Measurements from ENCODE around the gene TBC1D2.

DNA sequence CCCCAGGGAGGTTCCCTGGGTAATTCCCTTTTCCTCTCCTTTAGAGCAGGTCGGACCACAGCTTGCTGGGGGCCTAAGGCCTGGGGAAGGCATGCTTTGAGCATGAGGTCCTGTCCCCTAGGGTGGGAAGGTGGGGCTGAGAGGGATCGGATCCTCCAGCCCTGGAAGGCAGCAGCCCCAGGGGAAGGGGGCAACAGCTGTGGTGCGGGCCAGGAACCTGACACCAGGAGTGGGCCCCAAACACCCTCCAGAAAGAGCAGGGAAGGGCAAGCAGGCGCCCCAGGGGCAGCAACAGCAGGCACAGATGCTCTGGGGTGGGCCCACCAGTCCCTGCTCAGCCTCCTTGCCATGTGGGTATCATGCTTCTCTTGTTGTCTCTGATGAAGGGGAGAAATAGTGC lies 59.8 kb downstream of the TBC1D2 start:
- no peak for TF ChIP-seq POLR2A (IDR thresholded peaks at IDR 0.05)
- TF ChIP-seq, protein P1, sequence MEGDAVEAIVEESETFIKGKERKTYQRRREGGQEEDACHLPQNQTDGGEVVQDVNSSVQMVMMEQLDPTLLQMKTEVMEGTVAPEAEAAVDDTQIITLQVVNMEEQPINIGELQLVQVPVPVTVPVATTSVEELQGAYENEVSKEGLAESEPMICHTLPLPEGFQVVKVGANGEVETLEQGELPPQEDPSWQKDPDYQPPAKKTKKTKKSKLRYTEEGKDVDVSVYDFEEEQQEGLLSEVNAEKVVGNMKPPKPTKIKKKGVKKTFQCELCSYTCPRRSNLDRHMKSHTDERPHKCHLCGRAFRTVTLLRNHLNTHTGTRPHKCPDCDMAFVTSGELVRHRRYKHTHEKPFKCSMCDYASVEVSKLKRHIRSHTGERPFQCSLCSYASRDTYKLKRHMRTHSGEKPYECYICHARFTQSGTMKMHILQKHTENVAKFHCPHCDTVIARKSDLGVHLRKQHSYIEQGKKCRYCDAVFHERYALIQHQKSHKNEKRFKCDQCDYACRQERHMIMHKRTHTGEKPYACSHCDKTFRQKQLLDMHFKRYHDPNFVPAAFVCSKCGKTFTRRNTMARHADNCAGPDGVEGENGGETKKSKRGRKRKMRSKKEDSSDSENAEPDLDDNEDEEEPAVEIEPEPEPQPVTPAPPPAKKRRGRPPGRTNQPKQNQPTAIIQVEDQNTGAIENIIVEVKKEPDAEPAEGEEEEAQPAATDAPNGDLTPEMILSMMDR (IDR thresholded peaks at IDR 0.05), result no peak
- no peak for TF ChIP-seq EP300 (IDR thresholded peaks at IDR 0.05)
- no peak for TF ChIP-seq POLR2AphosphoS5 (IDR thresholded peaks at IDR 0.05)

Measured in gastroesophageal sphincter (tissue), 3 donors.